HFFc6 (cell line): ENCODE measurements around the gene FBXO5. TPM values are rescaled to one million over a fixed set of nuclear protein-coding genes. Genes with fewer than 3 reads are reported as not detected.

ENCODE experiments used
- DNase-seq: peaks from one replicate; pipeline ENCODE4 v3.0.0-alpha.2; 2018
- H3K27ac Mint-ChIP-seq: 2 replicates; pipeline ENCODE4 v1.8.0; 2020; ENCODE audit warnings: mild to moderate bottlenecking, mixed read lengths
- H3K27me3 Mint-ChIP-seq: 2 replicates; pipeline ENCODE4 v1.8.0; 2021; ENCODE audit warnings: mild to moderate bottlenecking, moderate library complexity, mixed read lengths; ENCODE audit not compliant: insufficient read depth
- H3K36me3 Mint-ChIP-seq: 2 replicates; pipeline ENCODE4 v1.8.0; 2021; ENCODE audit warnings: low read depth, mixed read lengths
- H3K4me1 Mint-ChIP-seq: 2 replicates; pipeline ENCODE4 v1.8.0; 2020; ENCODE audit warnings: low read depth, mixed read lengths
- H3K4me3 Mint-ChIP-seq: 2 replicates; pipeline ENCODE4 v1.8.0; 2020; ENCODE audit warnings: mild to moderate bottlenecking, moderate library complexity, mixed read lengths
- H3K9me3 Mint-ChIP-seq: 2 replicates; pipeline ENCODE4 v1.8.0; 2020; ENCODE audit warnings: mild to moderate bottlenecking, mixed read lengths
- total RNA-seq, 6 experiments: library from RNA; stranded (reverse); fragmentation: NEBNext Ultra II Directional; extraction: Animal tissue kit (Norgen Biotek cat#: 25700); gene quantifications; 2 replicates in 1 of 6; 3 replicates in 5 of 6; pipeline ENCODE4 v1.2.3, GENCODE V29; 2021
- TF ChIP-seq, protein P1 (sequence below): fragments of 200-600 bp; sonication (generic); IDR thresholded peaks from 2 replicates; pipeline ENCODE4 v1.5.0; 2021; ENCODE audit warnings: antibody characterized with exemption, mild to moderate bottlenecking

Gene FBXO5
- total RNA-seq, 6 experiments from 2014 or later, result 12.7 to 26.9 (median 23.7) TPM

DNA sequence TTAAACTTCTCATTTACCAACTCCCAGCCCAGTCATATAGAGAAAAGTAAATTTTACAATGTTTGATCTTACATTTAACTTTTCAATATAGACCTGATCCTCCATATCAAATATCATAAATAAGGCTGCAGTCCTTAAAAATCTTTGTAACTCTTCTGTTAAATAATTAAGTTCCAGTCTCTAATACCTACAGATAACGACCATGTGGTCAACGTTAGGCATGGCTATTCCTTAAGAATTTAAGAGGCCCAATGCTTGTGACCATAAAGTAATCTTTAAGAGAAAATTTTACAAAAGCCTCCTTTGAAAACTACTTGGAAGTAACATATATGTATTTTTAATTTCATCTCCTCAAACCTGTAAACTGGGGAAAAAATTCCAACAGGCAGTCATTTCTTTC is 1.6 kb downstream of the FBXO5 start:
- peak overlapping the region; percentile 56 for H3K27ac Mint-ChIP-seq
- peaks cover 5% of the 10 kb centered on the region; the same call in 1 of the 2 replicates for H3K36me3 Mint-ChIP-seq
- TF ChIP-seq, protein P1, sequence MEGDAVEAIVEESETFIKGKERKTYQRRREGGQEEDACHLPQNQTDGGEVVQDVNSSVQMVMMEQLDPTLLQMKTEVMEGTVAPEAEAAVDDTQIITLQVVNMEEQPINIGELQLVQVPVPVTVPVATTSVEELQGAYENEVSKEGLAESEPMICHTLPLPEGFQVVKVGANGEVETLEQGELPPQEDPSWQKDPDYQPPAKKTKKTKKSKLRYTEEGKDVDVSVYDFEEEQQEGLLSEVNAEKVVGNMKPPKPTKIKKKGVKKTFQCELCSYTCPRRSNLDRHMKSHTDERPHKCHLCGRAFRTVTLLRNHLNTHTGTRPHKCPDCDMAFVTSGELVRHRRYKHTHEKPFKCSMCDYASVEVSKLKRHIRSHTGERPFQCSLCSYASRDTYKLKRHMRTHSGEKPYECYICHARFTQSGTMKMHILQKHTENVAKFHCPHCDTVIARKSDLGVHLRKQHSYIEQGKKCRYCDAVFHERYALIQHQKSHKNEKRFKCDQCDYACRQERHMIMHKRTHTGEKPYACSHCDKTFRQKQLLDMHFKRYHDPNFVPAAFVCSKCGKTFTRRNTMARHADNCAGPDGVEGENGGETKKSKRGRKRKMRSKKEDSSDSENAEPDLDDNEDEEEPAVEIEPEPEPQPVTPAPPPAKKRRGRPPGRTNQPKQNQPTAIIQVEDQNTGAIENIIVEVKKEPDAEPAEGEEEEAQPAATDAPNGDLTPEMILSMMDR, result no peak
- DNase-seq, result no peak
- H3K9me3 Mint-ChIP-seq, result no peaks in the 10 kb centered on the region
- peaks cover 64% of the 10 kb centered on the region for H3K4me1 Mint-ChIP-seq
- H3K4me3 Mint-ChIP-seq, result peak overlapping the region; percentile 85
- peaks cover 1% of the 10 kb centered on the region for H3K27me3 Mint-ChIP-seq

DNA sequence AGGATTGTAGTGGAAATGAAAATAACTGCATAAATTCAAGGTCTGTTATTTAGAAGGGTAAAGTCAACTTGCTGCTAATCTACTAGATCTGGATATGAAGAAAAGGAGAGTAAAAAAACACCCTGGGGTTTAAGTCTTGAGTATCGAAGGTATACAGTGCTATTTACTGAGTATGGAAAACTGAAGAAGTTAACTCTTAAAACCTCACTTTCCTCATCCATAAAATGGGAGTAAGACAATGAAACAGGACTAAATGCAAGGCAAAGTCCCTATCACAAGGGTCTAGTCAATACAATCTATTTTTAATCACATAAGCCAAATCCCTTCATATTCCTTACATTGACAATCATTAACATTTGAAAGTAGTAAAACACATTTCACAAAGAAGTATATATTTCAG is 2.2 kb downstream of the FBXO5 start:
- Mint-ChIP-seq H3K4me1 (peaks cover 70% of the 10 kb centered on the region), H3K27ac (peak overlapping the region; percentile 56), H3K36me3 (peaks cover 5% of the 10 kb centered on the region; the same call in 1 of the 2 replicates), H3K4me3 (peak overlapping the region; percentile 85), H3K9me3 (no peaks in the 10 kb centered on the region), H3K27me3 (peaks cover 1% of the 10 kb centered on the region)
- no peak for DNase-seq
- TF ChIP-seq, protein P1, result no peak

DNA sequence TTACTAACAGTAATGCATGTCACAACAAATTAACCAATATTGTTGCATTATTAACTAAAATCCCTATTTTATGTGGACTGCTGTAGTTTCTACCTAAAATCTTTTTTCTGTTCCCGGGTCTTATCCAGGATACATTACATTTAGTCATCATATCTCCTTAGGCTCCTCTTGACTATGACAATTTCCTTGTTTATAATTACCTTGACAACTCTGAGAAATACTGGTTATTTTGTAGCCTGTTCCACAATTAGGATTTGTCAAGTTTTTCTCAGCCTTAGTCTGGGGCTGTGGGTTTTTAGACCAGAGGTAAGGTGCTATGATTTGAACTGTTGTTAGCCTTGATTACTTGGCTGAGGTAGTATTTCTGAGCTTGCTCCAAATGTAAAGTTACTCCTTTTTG is 3.7 kb downstream of the FBXO5 start:
- Mint-ChIP-seq H3K4me1 (peaks cover 66% of the 10 kb centered on the region), H3K4me3 (peak overlapping the region; percentile 85)

DNA sequence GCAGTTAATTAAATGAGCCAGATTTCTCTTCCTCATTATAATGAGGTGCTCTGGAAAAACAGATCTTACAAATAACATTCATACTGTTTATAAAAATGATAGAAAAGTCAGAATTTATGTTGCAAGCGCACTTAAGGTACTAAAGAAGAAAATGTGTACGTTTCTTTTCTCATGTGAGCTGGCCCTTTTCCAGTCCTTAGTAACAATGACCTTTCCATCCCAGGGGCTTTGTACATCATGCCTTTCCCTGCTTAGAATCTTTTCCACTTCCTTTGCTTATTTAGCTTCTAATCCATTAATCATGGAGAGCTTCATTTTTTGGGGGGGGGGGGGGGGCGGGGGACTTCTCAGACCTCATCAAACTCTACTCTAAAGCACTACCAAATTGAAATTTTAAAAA is 4.8 kb downstream of the FBXO5 start:
- Mint-ChIP-seq H3K27me3 (no peaks in the 10 kb centered on the region), H3K4me3 (peak overlapping the region; percentile 42), H3K4me1 (peaks cover 70% of the 10 kb centered on the region), H3K9me3 (no peaks in the 10 kb centered on the region), H3K27ac (peak overlapping the region; percentile 74), H3K36me3 (peaks cover 15% of the 10 kb centered on the region)
- TF ChIP-seq, protein P1, result no peak
- no peak for DNase-seq

More for the DNA sequence above, 3.7 kb downstream of the FBXO5 start:
- Mint-ChIP-seq H3K27ac (peak overlapping the region; percentile 83), H3K9me3 (no peaks in the 10 kb centered on the region), H3K27me3 (peaks cover 1% of the 10 kb centered on the region), H3K36me3 (peaks cover 11% of the 10 kb centered on the region)
- DNase-seq, result no peak
- TF ChIP-seq, protein P1, result no peak

DNA sequence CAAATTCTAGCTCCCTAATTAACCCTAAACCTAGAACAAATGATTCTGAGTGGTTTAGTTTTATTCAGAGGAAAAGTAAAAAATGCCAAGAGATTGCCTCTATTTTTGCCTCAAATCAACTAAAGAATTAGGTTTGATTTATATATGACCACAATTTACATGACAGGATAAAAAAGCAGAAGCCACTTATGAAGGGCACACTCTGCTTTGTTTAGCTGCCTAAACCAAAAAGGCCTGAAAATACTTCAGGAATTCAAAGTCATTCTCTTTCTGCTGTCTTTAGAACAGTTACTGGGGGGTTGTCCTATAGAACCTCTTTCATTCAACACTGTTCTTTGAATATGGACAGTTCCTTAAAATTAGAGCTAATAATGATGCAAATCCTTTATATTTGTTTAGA is 5.3 kb downstream of the FBXO5 start:
- TF ChIP-seq, protein P1, result no peak
- DNase-seq, result no peak
- H3K36me3 Mint-ChIP-seq, result peaks cover 20% of the 10 kb centered on the region
- H3K4me1 Mint-ChIP-seq, result peaks cover 72% of the 10 kb centered on the region
- H3K4me3 Mint-ChIP-seq, result peak overlapping the region; percentile 42
- H3K27me3 Mint-ChIP-seq, result no peaks in the 10 kb centered on the region
- peak overlapping the region; percentile 74 for H3K27ac Mint-ChIP-seq
- no peaks in the 10 kb centered on the region for H3K9me3 Mint-ChIP-seq

DNA sequence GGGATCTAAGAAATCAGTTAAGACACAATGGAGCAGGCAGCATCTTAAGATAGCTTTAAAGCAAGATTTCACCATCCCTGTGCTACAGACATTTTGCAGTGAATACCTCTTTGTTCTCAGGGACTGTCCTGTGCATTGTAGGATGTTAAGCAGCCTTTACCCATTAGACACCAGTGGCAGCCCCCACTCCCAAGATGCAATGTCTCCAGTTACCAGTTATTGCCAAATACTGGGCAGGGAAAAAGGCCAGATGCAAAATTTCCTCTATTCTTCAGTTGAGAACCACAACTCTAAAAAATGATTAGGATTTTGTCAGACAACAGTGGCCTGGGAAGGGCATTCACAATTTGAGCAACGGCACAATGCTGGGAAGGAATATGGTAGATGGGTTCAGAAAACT is 6.1 kb downstream of the FBXO5 start:
- no peak for DNase-seq
- Mint-ChIP-seq H3K36me3 (peaks cover 20% of the 10 kb centered on the region), H3K27ac (peak overlapping the region; percentile 53; the same call in 1 of the 2 replicates), H3K27me3 (no peaks in the 10 kb centered on the region), H3K4me1 (peaks cover 72% of the 10 kb centered on the region), H3K9me3 (no peaks in the 10 kb centered on the region), H3K4me3 (peak overlapping the region; percentile 34; the same call in 1 of the 2 replicates)
- TF ChIP-seq, protein P1, result no peak
